NCI-H1694 (cell line): ENCODE measurements around the gene CROCC.
"Not testable (repeated sequence)": the region's sequence is repeated elsewhere in the genome, so short reads cannot be mapped to it uniquely, and the experiment has no call there.

Experiments
- DNase-seq: peaks from one replicate; lab custom pipeline; 2025; lab: John Stamatoyannopoulos, UW

CROCC gene

GRCh38 chr1:16921391-16922185 is at the start of gene CROCC:
Gene CROCC, plus strand, starts transcription at chr1:16921931. Its CDS starts 88 bp downstream, at chr1:16922019.
- DNase-seq, result no peak

- not testable (repeated sequence) for DNase-seq
Observed at GRCh38 chr1:16872152-16873075, 49.3 kb upstream of the CROCC start.

DNA sequence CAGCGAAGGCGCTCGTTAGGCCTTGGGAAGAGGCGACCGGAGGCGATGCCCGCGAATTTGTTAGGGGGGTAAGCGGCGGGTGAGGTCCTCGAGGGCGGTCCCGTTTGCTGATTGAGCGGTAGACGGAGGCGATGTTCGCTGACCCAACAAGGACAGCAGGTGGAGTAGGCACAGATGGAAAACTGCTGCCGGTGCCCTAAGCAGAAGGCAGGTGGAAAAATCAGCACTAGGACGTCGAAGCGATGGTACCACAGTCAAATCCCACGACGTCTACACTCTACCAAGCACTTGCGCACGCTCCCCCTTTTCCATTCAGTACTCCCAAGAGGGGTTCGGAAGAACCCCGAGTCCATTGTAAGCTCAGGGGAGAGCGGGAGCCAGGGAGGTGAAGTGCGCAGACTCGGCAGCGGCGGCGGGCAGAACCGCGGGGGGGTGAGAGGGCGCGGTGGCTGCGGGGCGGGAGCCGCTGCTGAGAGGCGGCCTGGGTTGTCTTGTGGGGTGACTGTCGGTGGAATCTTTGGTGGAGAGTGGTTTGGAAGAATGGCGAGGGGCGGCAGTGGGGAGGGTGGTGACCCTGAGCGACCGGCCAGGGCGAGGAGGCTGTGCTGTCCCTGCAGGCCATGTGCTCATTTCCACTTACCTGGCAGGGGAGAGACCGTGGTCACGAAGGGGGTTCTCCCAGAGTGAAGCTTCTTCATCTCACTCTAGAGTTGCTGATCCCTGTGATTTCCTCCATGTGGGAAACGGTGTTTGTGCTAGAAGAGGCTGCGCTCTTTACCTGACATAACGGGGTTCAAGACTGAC is 48.5 kb upstream of the CROCC start:
- not testable (repeated sequence) for DNase-seq

GRCh38 chr1:16874968-16875765 is 46.6 kb upstream of the CROCC start:
- not testable (repeated sequence) for DNase-seq

GRCh38 chr1:16881742-16882141 is 40.0 kb upstream of the CROCC start:
- not testable (repeated sequence) for DNase-seq

GRCh38 chr1:16882986-16883385 is 38.7 kb upstream of the CROCC start:
- DNase-seq, result no peak

DNA sequence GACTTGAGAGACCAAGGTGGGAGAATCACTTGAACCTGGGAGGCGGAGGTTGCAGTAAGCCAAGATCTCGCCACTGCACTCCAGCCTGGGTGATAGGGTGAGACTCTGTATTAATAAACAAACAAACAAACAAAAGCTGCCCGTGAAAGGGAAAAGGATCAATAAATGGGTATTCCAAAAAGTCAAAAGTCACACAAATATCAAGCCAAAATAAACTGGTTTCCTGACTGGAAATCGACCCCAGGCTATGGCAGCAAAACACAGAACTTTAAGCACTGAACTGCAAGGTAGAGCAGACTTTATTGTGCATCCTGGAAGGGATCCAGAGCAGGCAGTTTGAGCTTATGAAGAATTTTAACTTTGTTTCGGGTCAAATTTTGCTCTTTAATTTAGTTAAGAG is 37.2 kb upstream of the CROCC start:
- not testable (repeated sequence) for DNase-seq

GRCh38 chr1:16886860-16887605 is 34.7 kb upstream of the CROCC start:
- DNase-seq, result no peak

- no peak for DNase-seq
Observed at GRCh38 chr1:16888860-16889816, 32.6 kb upstream of the CROCC start.

- DNase-seq, result not testable (repeated sequence)
Observed at GRCh38 chr1:16890539-16891021, 31.2 kb upstream of the CROCC start.

DNA sequence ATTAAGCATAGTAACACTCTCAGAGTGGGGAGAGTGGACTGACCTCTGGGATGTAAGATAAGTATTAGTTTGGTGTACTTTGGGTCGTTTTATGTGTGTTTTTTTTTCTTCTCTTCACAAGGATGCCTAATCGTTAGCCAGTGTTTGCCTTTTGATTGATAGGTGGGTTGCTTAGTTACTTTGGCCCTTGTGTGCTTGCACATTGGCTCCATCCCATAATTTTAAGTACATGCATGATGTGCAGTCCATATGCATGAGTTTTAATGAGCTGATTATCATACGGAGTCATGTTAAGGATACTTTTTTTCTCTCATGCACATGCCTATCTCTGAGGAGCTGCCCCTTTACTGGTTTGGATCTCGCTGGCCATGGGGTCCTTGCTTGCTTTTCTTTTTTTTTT is 30.7 kb upstream of the CROCC start:
- not testable (repeated sequence) for DNase-seq

DNA sequence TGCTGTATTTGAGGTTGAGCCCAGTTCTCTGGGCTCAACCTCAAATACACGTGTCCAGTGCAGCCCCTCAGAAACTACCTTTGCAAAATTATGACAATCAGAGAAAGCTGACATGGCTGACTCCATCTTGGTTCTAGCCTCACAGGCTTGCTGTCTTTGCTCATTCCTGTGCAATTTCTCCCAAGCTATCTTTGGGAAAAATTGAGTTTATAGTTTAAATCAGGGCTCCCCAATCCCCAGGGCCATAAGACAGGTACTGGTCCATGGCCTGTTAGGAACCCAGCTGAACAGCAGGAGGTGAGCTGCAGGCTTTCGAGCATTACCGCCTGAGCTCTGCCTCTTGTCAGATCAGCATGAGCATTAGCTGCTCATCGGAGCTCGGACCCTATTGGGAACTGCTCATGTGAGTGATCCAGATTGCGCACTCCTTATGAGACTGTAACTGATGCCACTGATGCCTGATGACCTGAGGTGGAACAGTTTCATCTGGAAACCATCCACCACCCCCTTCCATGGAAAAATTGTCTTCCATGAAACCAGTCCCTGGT is 28.7 kb upstream of the CROCC start:
- DNase-seq, result not testable (repeated sequence)

DNA sequence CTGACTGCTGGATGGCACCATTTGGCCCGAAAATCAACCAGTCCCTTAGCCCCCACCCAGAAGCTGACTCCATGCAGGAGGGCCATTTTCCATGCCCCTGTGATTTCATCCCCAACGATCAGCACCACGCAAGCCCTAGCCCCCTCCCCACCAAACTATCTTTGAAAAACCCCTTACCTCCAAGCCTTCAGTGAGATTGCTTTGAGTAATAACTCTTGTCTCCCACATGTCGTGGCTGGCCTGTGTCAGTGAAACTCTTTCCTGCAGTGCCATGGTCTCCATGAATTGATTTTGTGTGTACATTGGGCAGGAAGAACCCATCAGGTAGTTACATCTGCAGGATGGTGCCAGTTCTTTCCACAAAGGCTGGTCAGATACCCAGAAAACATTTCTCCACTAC is 27.9 kb upstream of the CROCC start:
- not testable (repeated sequence) for DNase-seq

GRCh38 chr1:16894338-16894737 is 27.4 kb upstream of the CROCC start:
- not testable (repeated sequence) for DNase-seq

DNA sequence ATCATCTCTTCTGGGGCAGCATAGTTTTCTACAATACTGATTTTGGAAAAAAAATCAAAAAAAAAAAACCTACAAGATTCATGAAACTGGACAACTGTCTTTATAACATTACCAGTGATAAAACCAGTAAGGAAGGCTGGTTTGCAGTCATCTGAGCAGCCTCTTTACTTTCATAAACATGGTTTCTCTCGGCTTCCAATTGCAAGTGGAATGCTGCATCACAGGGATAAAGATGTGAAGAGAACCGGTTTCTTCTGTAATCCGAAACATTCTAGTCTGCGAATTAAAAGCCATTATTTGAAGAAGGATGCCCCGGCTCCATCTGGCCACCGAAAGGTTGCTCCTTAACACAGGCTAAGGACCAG is 26.5 kb upstream of the CROCC start:
- not testable (repeated sequence) for DNase-seq

DNA sequence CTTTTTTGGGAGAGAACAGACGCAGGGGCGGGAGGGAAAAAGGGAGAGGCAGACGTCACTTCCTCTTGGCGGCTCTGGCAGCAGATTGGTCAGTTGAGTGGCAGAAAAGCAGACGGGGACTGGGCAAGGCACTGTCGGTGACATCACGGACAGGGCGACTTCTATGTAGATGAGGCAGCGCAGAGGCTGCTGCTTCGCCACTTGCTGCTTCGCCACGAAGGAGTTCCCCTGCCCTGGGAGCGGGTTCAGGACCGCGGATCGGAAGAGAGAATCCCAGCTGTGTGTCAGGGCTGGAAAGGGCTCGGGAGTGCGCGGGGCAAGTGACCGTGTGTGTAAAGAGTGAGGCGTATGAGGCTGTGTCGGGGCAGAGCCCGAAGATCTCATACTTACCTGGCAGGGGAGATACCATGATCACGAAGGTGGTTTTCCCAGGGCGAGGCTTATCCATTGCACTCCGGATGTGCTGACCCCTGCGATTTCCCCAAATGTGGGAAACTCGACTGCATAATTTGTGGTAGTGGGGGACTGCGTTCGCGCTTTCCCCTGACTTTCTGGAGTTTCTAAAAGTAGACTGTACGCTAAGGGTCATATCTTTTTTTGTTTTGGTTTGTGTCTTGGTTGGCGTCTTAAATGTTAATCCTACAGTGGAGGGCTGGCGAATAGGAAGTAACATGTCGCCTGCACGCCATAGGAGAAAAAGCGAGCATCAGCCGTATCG is 26.0 kb upstream of the CROCC start, which contains the start of gene RNU1-2:
Gene RNU1-2 (plus strand): TSS at position 383 of the 718 bp plus-strand sequence.
- peak; percentile 91 for DNase-seq

- peak; percentile 72 for DNase-seq
Observed at GRCh38 chr1:16896316-16897055, 25.2 kb upstream of the CROCC start.
